Panc1 (cell line): ENCODE measurements around the gene TAB3.

Experiments
- CTCF ChIP-seq: fragments of 450-650 bp; IDR thresholded peaks from 2 replicates; pipeline ENCODE4 v1.5.1; 2017; ENCODE audit warnings: mild to moderate bottlenecking
- POLR2AphosphoS5 ChIP-seq: IDR thresholded peaks from 2 replicates; pipeline ENCODE4 v1.6.1; 2012; ENCODE audit warnings: mild to moderate bottlenecking, low read depth, low read length, moderate library complexity
- SIN3A ChIP-seq: IDR thresholded peaks from 2 replicates; pipeline ENCODE4 v1.6.1; 2012; ENCODE audit warnings: low read depth, mild to moderate bottlenecking, low read length, moderate library complexity, borderline replicate concordance; ENCODE audit not compliant: insufficient read depth

- no peak for TF ChIP-seq CTCF
- no peak for TF ChIP-seq POLR2AphosphoS5
- no peak for TF ChIP-seq SIN3A
These were observed 6.3 kb upstream of the TAB3 start for GRCh38 chrX:30895370-30895769.
